Measurements from ENCODE around the gene PI16.

DNA sequence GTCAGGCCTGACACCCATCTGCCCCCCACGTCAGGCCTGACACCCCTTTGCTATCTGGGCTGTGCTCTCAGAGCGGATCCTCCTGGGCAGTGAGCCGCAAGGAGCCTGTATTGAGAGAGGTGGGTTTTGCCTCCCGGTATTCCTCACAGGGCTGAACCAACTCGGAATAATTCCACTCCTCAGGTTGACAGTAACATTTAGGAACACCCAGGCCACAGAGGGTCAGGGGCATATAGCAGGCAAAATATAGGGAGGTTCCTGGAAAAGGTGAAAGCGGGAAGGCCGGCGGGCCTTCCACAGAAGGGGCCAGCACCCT, 44.1 kb downstream of the PI16 start:
- TF ChIP-seq GABPA (IDR thresholded peaks at IDR 0.05; ENCODE audit: low read depth) (no peak), POLR2AphosphoS5 (IDR thresholded peaks at IDR 0.05; ENCODE audit: low read depth) (no peak), SPI1 (IDR thresholded peaks at IDR 0.05; ENCODE audit: borderline replicate concordance, low read depth) (no peak)
- TF ChIP-seq, protein P1, sequence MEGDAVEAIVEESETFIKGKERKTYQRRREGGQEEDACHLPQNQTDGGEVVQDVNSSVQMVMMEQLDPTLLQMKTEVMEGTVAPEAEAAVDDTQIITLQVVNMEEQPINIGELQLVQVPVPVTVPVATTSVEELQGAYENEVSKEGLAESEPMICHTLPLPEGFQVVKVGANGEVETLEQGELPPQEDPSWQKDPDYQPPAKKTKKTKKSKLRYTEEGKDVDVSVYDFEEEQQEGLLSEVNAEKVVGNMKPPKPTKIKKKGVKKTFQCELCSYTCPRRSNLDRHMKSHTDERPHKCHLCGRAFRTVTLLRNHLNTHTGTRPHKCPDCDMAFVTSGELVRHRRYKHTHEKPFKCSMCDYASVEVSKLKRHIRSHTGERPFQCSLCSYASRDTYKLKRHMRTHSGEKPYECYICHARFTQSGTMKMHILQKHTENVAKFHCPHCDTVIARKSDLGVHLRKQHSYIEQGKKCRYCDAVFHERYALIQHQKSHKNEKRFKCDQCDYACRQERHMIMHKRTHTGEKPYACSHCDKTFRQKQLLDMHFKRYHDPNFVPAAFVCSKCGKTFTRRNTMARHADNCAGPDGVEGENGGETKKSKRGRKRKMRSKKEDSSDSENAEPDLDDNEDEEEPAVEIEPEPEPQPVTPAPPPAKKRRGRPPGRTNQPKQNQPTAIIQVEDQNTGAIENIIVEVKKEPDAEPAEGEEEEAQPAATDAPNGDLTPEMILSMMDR (IDR thresholded peaks at IDR 0.05; ENCODE audit: insufficient read depth, low read length) = no peak
- TF ChIP-seq, protein P2, sequence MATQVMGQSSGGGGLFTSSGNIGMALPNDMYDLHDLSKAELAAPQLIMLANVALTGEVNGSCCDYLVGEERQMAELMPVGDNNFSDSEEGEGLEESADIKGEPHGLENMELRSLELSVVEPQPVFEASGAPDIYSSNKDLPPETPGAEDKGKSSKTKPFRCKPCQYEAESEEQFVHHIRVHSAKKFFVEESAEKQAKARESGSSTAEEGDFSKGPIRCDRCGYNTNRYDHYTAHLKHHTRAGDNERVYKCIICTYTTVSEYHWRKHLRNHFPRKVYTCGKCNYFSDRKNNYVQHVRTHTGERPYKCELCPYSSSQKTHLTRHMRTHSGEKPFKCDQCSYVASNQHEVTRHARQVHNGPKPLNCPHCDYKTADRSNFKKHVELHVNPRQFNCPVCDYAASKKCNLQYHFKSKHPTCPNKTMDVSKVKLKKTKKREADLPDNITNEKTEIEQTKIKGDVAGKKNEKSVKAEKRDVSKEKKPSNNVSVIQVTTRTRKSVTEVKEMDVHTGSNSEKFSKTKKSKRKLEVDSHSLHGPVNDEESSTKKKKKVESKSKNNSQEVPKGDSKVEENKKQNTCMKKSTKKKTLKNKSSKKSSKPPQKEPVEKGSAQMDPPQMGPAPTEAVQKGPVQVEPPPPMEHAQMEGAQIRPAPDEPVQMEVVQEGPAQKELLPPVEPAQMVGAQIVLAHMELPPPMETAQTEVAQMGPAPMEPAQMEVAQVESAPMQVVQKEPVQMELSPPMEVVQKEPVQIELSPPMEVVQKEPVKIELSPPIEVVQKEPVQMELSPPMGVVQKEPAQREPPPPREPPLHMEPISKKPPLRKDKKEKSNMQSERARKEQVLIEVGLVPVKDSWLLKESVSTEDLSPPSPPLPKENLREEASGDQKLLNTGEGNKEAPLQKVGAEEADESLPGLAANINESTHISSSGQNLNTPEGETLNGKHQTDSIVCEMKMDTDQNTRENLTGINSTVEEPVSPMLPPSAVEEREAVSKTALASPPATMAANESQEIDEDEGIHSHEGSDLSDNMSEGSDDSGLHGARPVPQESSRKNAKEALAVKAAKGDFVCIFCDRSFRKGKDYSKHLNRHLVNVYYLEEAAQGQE (IDR thresholded peaks at IDR 0.05; ENCODE audit: insufficient replicate concordance, low read depth) = no peak
